ENCODE data around the gene CAMTA1.

CAMTA1 gene

DNA sequence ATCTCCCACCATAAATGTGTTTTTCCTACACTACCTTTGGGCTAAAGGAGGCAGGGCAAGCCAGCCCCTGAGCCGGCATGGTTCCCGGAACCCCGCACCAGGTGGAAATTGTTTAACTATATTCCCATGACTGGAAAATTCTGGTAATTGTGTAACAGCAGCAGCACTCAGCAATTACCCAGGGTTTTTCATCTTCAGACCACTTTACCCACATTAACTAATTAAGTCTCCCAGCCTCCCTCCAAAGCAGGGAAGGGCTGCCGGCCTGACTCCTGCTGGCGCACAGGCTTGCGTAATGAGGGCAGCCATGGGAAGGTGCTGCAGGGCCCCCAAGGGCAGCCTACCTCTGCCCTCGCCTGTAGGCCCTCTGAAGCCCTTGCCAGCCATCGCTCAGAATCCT is 845.1 kb downstream of the CAMTA1 start:
- Histone ChIP-seq H3K27ac (ENCODE audit: low read depth, low read length) (no peak overlapping the region), H3K79me2 (ENCODE audit: insufficient read depth, low read length) (no peaks in the 10 kb centered on the region), H3K4me2 (ENCODE audit: low read depth, low read length, poor library complexity, severe bottlenecking) (no peak overlapping the region), H3K9ac (ENCODE audit: low read length) (no peak overlapping the region), H3K4me3 (ENCODE audit: insufficient read depth, low read length, poor library complexity, severe bottlenecking) (no peak overlapping the region), H3K36me3 (ENCODE audit: low read length) (no peaks in the 10 kb centered on the region), H2AFZ (ENCODE audit: low read depth, low read length, severe bottlenecking) (no peak overlapping the region), H3F3A (ENCODE audit: insufficient read depth) (no peaks in the 10 kb centered on the region), H3K27me3 (ENCODE audit: low read length) (no peaks in the 10 kb centered on the region), H4K20me1 (ENCODE audit: low read depth, low read length) (no peaks in the 10 kb centered on the region), H3K9me2 (replicated peaks; ENCODE audit: insufficient read depth, low read length) (no peaks in the 10 kb centered on the region), H3K9me3 (ENCODE audit: insufficient read depth, low read length) (no peaks in the 10 kb centered on the region)
- TF ChIP-seq EZH2phosphoT487 (conservative IDR thresholded peaks at IDR 0.05; ENCODE audit: low read length) = no peak
- TF ChIP-seq CTCF (IDR thresholded peaks at IDR 0.05; ENCODE audit: insufficient read depth, low read length, poor library complexity, severe bottlenecking) = no peak

GRCh38 chr1:7632176-7632575 is 846.9 kb downstream of the CAMTA1 start:
- no peak overlapping the region for H3K4me2 ChIP-seq (ENCODE audit: low read depth, low read length, poor library complexity, severe bottlenecking)

GRCh38 chr1:7632681-7633080 is 847.4 kb downstream of the CAMTA1 start:
- no peaks in the 10 kb centered on the region for H4K20me1 ChIP-seq (ENCODE audit: low read depth, low read length)
- H3K27ac ChIP-seq (ENCODE audit: low read depth, low read length) = no peak overlapping the region
- no peak overlapping the region for H3K4me3 ChIP-seq (ENCODE audit: insufficient read depth, low read length, poor library complexity, severe bottlenecking)
- no peak for TF ChIP-seq EZH2phosphoT487 (conservative IDR thresholded peaks at IDR 0.05; ENCODE audit: low read length)
- no peak for TF ChIP-seq CTCF (IDR thresholded peaks at IDR 0.05; ENCODE audit: insufficient read depth, low read length, poor library complexity, severe bottlenecking)
- no peak overlapping the region for H3K4me2 ChIP-seq (ENCODE audit: low read depth, low read length, poor library complexity, severe bottlenecking)
- H3K79me2 ChIP-seq (ENCODE audit: insufficient read depth, low read length) = no peaks in the 10 kb centered on the region
- no peaks in the 10 kb centered on the region for H3K9me3 ChIP-seq (ENCODE audit: insufficient read depth, low read length)
- no peaks in the 10 kb centered on the region for H3K27me3 ChIP-seq (ENCODE audit: low read length)
- no peaks in the 10 kb centered on the region for H3K36me3 ChIP-seq (ENCODE audit: low read length)
- H3F3A ChIP-seq (ENCODE audit: insufficient read depth) = no peaks in the 10 kb centered on the region
- H2AFZ ChIP-seq (ENCODE audit: low read depth, low read length, severe bottlenecking) = no peak overlapping the region
- no peak overlapping the region for H3K9ac ChIP-seq (ENCODE audit: low read length)
- no peaks in the 10 kb centered on the region for H3K9me2 ChIP-seq (replicated peaks; ENCODE audit: insufficient read depth, low read length)

More at GRCh38 chr1:7632176-7632575, 846.9 kb downstream of the CAMTA1 start:
- Histone ChIP-seq H3K4me3 (ENCODE audit: insufficient read depth, low read length, poor library complexity, severe bottlenecking) (no peak overlapping the region), H2AFZ (ENCODE audit: low read depth, low read length, severe bottlenecking) (no peak overlapping the region), H3F3A (ENCODE audit: insufficient read depth) (no peaks in the 10 kb centered on the region), H3K27me3 (ENCODE audit: low read length) (no peaks in the 10 kb centered on the region), H3K9me3 (ENCODE audit: insufficient read depth, low read length) (no peaks in the 10 kb centered on the region), H3K9ac (ENCODE audit: low read length) (no peak overlapping the region), H3K27ac (ENCODE audit: low read depth, low read length) (no peak overlapping the region), H3K9me2 (replicated peaks; ENCODE audit: insufficient read depth, low read length) (no peaks in the 10 kb centered on the region), H3K79me2 (ENCODE audit: insufficient read depth, low read length) (no peaks in the 10 kb centered on the region), H3K36me3 (ENCODE audit: low read length) (no peaks in the 10 kb centered on the region), H4K20me1 (ENCODE audit: low read depth, low read length) (no peaks in the 10 kb centered on the region)
- TF ChIP-seq EZH2phosphoT487 (conservative IDR thresholded peaks at IDR 0.05; ENCODE audit: low read length) (no peak), CTCF (IDR thresholded peaks at IDR 0.05; ENCODE audit: insufficient read depth, low read length, poor library complexity, severe bottlenecking) (no peak)

All from SU-DHL-6 (cell line).